ENCODE data around the gene RPA1.

The RPA1 gene

GRCh38 chr17:1829592-1830257 lies at the start of gene RPA1, which contains the start of gene SMYD4:
Gene RPA1 (plus strand): TSS chr17:1830005. CDS start chr17:1830094, 89 bp downstream.
Gene SMYD4 (minus strand): TSS chr17:1829902. CDS start chr17:1827994, 1,908 bp downstream.
- Histone ChIP-seq H3K79me2 (ENCODE audit: insufficient read depth, low read length) (peaks cover 70% of the 10 kb centered on the region), H2AFZ (ENCODE audit: low read depth, low read length, severe bottlenecking) (peak within 1 kb of the TSS; percentile 65), H3K36me3 (ENCODE audit: low read length) (0 out of 2 replicates have a peak, but pooled peaks cover 4% of the 10 kb centered on the region), H3K27ac (ENCODE audit: low read depth, low read length) (peak within 1 kb of the TSS; percentile 56), H3F3A (ENCODE audit: insufficient read depth) (no peaks in the 10 kb centered on the region; the same call in 1 of the 2 replicates), H3K4me3 (ENCODE audit: insufficient read depth, low read length, poor library complexity, severe bottlenecking) (peak within 1 kb of the TSS; percentile 96), H4K20me1 (ENCODE audit: low read depth, low read length) (no peaks in the 10 kb centered on the region; the same call in 1 of the 2 replicates), H3K4me2 (ENCODE audit: low read depth, low read length, poor library complexity, severe bottlenecking) (peak within 1 kb of the TSS; percentile 84), H3K9me3 (ENCODE audit: insufficient read depth, low read length) (no peaks in the 10 kb centered on the region), H3K9ac (ENCODE audit: low read length) (peak within 1 kb of the TSS; percentile 88), H3K9me2 (replicated peaks; ENCODE audit: insufficient read depth, low read length) (no peaks in the 10 kb centered on the region), H3K27me3 (ENCODE audit: low read length) (no peaks in the 10 kb centered on the region)
- no peak for TF ChIP-seq EZH2phosphoT487 (conservative IDR thresholded peaks at IDR 0.05; ENCODE audit: low read length)
- no peak for TF ChIP-seq CTCF (IDR thresholded peaks at IDR 0.05; ENCODE audit: insufficient read depth, low read length, poor library complexity, severe bottlenecking)

GRCh38 chr17:1782171-1782567 lies 47.6 kb upstream of the RPA1 start:
- Histone ChIP-seq H3K36me3 (ENCODE audit: low read length) (peaks cover 3% of the 10 kb centered on the region; the same call in 1 of the 2 replicates), H3K4me3 (ENCODE audit: insufficient read depth, low read length, poor library complexity, severe bottlenecking) (no peak overlapping the region), H2AFZ (ENCODE audit: low read depth, low read length, severe bottlenecking) (no peak overlapping the region), H3K4me2 (ENCODE audit: low read depth, low read length, poor library complexity, severe bottlenecking) (no peak overlapping the region), H3K27ac (ENCODE audit: low read depth, low read length) (no peak overlapping the region), H3K27me3 (ENCODE audit: low read length) (no peaks in the 10 kb centered on the region), H3K9me2 (replicated peaks; ENCODE audit: insufficient read depth, low read length) (no peaks in the 10 kb centered on the region), H3K9me3 (ENCODE audit: insufficient read depth, low read length) (no peaks in the 10 kb centered on the region), H3F3A (ENCODE audit: insufficient read depth) (no peaks in the 10 kb centered on the region), H4K20me1 (ENCODE audit: low read depth, low read length) (no peaks in the 10 kb centered on the region), H3K79me2 (ENCODE audit: insufficient read depth, low read length) (no peaks in the 10 kb centered on the region), H3K9ac (ENCODE audit: low read length) (no peak overlapping the region)
- TF ChIP-seq EZH2phosphoT487 (conservative IDR thresholded peaks at IDR 0.05; ENCODE audit: low read length) (no peak), CTCF (IDR thresholded peaks at IDR 0.05; ENCODE audit: insufficient read depth, low read length, poor library complexity, severe bottlenecking) (no peak)

GRCh38 chr17:1783271-1783670 lies 46.5 kb upstream of the RPA1 start:
- no peaks in the 10 kb centered on the region for H4K20me1 ChIP-seq (ENCODE audit: low read depth, low read length)
- H3K9me3 ChIP-seq (ENCODE audit: insufficient read depth, low read length) = no peaks in the 10 kb centered on the region
- H3K4me2 ChIP-seq (ENCODE audit: low read depth, low read length, poor library complexity, severe bottlenecking) = no peak overlapping the region
- H3K4me3 ChIP-seq (ENCODE audit: insufficient read depth, low read length, poor library complexity, severe bottlenecking) = no peak overlapping the region
- H2AFZ ChIP-seq (ENCODE audit: low read depth, low read length, severe bottlenecking) = no peak overlapping the region
- no peak overlapping the region for H3K9ac ChIP-seq (ENCODE audit: low read length)
- no peaks in the 10 kb centered on the region for H3K27me3 ChIP-seq (ENCODE audit: low read length)
- TF ChIP-seq CTCF (IDR thresholded peaks at IDR 0.05; ENCODE audit: insufficient read depth, low read length, poor library complexity, severe bottlenecking) (no peak), EZH2phosphoT487 (conservative IDR thresholded peaks at IDR 0.05; ENCODE audit: low read length) (no peak)
- no peaks in the 10 kb centered on the region for H3K9me2 ChIP-seq (replicated peaks; ENCODE audit: insufficient read depth, low read length)
- H3K79me2 ChIP-seq (ENCODE audit: insufficient read depth, low read length) = no peaks in the 10 kb centered on the region
- no peak overlapping the region for H3K27ac ChIP-seq (ENCODE audit: low read depth, low read length)
- H3F3A ChIP-seq (ENCODE audit: insufficient read depth) = no peaks in the 10 kb centered on the region
- peaks cover 3% of the 10 kb centered on the region; the same call in 1 of the 2 replicates for H3K36me3 ChIP-seq (ENCODE audit: low read length)

All from SU-DHL-6 (cell line).